Smooth muscle cell (in vitro differentiated cells): ENCODE measurements around the gene LUZP4. TPM values are rescaled to one million over a fixed set of nuclear protein-coding genes. Genes with fewer than 3 reads are reported as not detected.

Source experiments
- DNase-seq: peaks from one replicate; lab custom pipeline; 2025; ENCODE audit not compliant: unreplicated experiment; lab: John Stamatoyannopoulos, UW
- H2AFZ ChIP-seq: fragments of 200-600 bp; sonication (generic); 2 replicates; pipeline ENCODE4 v1.6.0; 2016; ENCODE audit warnings: antibody characterized with exemption, low read depth, mild to moderate bottlenecking
- H3F3A ChIP-seq: fragments of 200-600 bp; sonication (generic); 2 replicates; pipeline ENCODE4 v1.6.0; 2017; ENCODE audit warnings: antibody characterized with exemption, low read depth
- H3K27ac ChIP-seq: fragments of 200-600 bp; sonication (generic); 2 replicates; pipeline ENCODE4 v1.5.1; 2016; ENCODE audit warnings: low read depth, mild to moderate bottlenecking
- H3K27me3 ChIP-seq: fragments of 200-600 bp; sonication (generic); 2 replicates; pipeline ENCODE4 v1.6.1; 2016; ENCODE audit warnings: low read depth, mild to moderate bottlenecking
- H3K36me3 ChIP-seq: fragments of 200-600 bp; sonication (generic); 2 replicates; pipeline ENCODE4 v1.5.1; 2016; ENCODE audit warnings: low read depth
- H3K4me1 ChIP-seq: fragments of 200-600 bp; sonication (generic); 2 replicates; pipeline ENCODE4 v1.5.1; 2016; ENCODE audit warnings: low read depth
- H3K4me2 ChIP-seq: fragments of 200-600 bp; sonication (generic); 2 replicates; pipeline ENCODE4 v1.6.0; 2016; ENCODE audit warnings: mild to moderate bottlenecking
- H3K4me3 ChIP-seq: fragments of 200-600 bp; sonication (generic); 2 replicates; pipeline ENCODE4 v1.5.1; 2016; ENCODE audit warnings: mild to moderate bottlenecking
- H3K79me2 ChIP-seq: fragments of 200-600 bp; sonication (generic); 2 replicates; pipeline ENCODE4 v1.6.0; 2016; ENCODE audit warnings: low read depth, mild to moderate bottlenecking
- H3K9ac ChIP-seq: fragments of 200-600 bp; sonication (generic); 2 replicates; pipeline ENCODE4 v1.6.0; 2016; ENCODE audit warnings: low read depth
- H3K9me3 ChIP-seq: fragments of 200-600 bp; sonication (generic); replicated peaks from 2 replicates; pipeline ENCODE4 v1.5.1; 2016; ENCODE audit warnings: low read depth
- H4K20me1 ChIP-seq: fragments of 200-600 bp; sonication (generic); 2 replicates; pipeline ENCODE4 v1.6.0; 2016; ENCODE audit warnings: low read depth
- WGBS: methylation state at CpG from one replicate; pipeline ENCODE4 v1.1.7; 2016; ENCODE audit warnings: low lambda C conversion rate; 5-methylcytosine and 5-hydroxymethylcytosine counted together
- polyA plus RNA-seq: library from polyadenylated mRNA; unstranded; fragments of >200 nt; fragmentation: Nextera tagmentation; extraction: Ambion mirVana; gene quantifications from 2 replicates; pipeline ENCODE4 v1.2.1, GENCODE V29; 2016
- total RNA-seq: library from RNA; depleted of rRNA; stranded (reverse); fragments of >200 nt; gene quantifications from 2 replicates; pipeline ENCODE4 v1.2.3, GENCODE V29; 2014
- TF ChIP-seq, protein P1 (sequence below): fragments of 200-600 bp; sonication (generic); IDR thresholded peaks from 2 replicates; pipeline ENCODE4 v1.5.1; 2017; ENCODE audit warnings: borderline replicate concordance, mild to moderate bottlenecking, antibody characterized with exemption; ENCODE audit not compliant: insufficient read depth, poor library complexity, severe bottlenecking

The LUZP4 gene, protein sequence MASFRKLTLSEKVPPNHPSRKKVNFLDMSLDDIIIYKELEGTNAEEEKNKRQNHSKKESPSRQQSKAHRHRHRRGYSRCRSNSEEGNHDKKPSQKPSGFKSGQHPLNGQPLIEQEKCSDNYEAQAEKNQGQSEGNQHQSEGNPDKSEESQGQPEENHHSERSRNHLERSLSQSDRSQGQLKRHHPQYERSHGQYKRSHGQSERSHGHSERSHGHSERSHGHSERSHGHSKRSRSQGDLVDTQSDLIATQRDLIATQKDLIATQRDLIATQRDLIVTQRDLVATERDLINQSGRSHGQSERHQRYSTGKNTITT
- not detected in 2 replicates for total RNA-seq
- polyA plus RNA-seq, result not detected in 2 replicates

DNA sequence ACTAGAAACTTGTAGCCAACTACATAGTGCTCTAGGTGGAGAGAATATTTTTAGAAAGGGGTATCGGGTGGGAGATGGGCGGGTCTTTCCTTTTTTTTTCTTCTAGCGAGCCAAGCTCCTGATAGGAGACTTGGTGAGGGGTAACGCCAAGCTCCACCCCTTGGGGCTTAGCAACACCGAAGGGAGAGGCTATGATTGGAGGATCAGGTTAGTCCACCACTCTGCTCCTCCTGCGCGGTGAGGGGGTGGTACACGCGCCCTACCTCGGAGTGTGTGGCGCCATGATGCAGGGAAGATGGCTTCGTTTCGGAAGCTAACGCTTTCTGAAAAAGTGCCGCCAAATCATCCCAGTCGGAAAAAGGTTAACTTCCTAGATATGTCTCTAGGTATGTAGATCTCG is at the start of gene LUZP4:
TSS of gene LUZP4 (plus strand) at position 251 of the 400 bp plus-strand sequence. CDS start at position 296, 45 bp downstream.
- H3K27me3 ChIP-seq, result no peaks in the 10 kb centered on the region
- no peak within 1 kb of the TSS for H3K27ac ChIP-seq
- WGBS, result 96% methylated on average over 17 of the region's 17 CpGs
- H3K9ac ChIP-seq, result no peak within 1 kb of the TSS
- no peaks in the 10 kb centered on the region for H3K4me1 ChIP-seq
- no peaks in the 10 kb centered on the region for H3F3A ChIP-seq
- H3K4me2 ChIP-seq, result no peak within 1 kb of the TSS
- H2AFZ ChIP-seq, result no peak within 1 kb of the TSS
- H3K79me2 ChIP-seq, result no peaks in the 10 kb centered on the region
- no peaks in the 10 kb centered on the region for H3K36me3 ChIP-seq
- H3K9me3 ChIP-seq, result no peaks in the 10 kb centered on the region
- TF ChIP-seq, protein P1, sequence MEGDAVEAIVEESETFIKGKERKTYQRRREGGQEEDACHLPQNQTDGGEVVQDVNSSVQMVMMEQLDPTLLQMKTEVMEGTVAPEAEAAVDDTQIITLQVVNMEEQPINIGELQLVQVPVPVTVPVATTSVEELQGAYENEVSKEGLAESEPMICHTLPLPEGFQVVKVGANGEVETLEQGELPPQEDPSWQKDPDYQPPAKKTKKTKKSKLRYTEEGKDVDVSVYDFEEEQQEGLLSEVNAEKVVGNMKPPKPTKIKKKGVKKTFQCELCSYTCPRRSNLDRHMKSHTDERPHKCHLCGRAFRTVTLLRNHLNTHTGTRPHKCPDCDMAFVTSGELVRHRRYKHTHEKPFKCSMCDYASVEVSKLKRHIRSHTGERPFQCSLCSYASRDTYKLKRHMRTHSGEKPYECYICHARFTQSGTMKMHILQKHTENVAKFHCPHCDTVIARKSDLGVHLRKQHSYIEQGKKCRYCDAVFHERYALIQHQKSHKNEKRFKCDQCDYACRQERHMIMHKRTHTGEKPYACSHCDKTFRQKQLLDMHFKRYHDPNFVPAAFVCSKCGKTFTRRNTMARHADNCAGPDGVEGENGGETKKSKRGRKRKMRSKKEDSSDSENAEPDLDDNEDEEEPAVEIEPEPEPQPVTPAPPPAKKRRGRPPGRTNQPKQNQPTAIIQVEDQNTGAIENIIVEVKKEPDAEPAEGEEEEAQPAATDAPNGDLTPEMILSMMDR, result no peak
- no peak within 1 kb of the TSS for H3K4me3 ChIP-seq
- DNase-seq, result no peak
- H4K20me1 ChIP-seq, result no peaks in the 10 kb centered on the region

- H3K79me2 ChIP-seq, result no peaks in the 10 kb centered on the region
- no peak overlapping the region for H3K4me2 ChIP-seq
- H3K9me3 ChIP-seq, result no peaks in the 10 kb centered on the region
- no peaks in the 10 kb centered on the region for H3F3A ChIP-seq
- no peaks in the 10 kb centered on the region for H3K4me1 ChIP-seq
- H2AFZ ChIP-seq, result no peak overlapping the region
- no peak for DNase-seq
- H3K27me3 ChIP-seq, result no peaks in the 10 kb centered on the region
- no peak overlapping the region for H3K4me3 ChIP-seq
- H3K36me3 ChIP-seq, result no peaks in the 10 kb centered on the region
- 69% methylated on average over 2 of the region's 2 CpGs for WGBS
- no peak overlapping the region for H3K9ac ChIP-seq
- no peak overlapping the region for H3K27ac ChIP-seq
- TF ChIP-seq, protein P1, result no peak
- H4K20me1 ChIP-seq, result no peaks in the 10 kb centered on the region
Measured at GRCh38 chrX:115251458-115252233, 37.9 kb upstream of the LUZP4 start.

GRCh38 chrX:115255003-115255402 is 34.5 kb upstream of the LUZP4 start:
- Histone ChIP-seq H3K79me2 (no peaks in the 10 kb centered on the region), H3F3A (peaks cover 4% of the 10 kb centered on the region), H3K36me3 (no peaks in the 10 kb centered on the region), H2AFZ (no peak overlapping the region), H3K27ac (no peak overlapping the region), H4K20me1 (no peaks in the 10 kb centered on the region), H3K9me3 (no peaks in the 10 kb centered on the region), H3K4me3 (no peak overlapping the region), H3K4me1 (peaks cover 18% of the 10 kb centered on the region), H3K9ac (no peak overlapping the region), H3K4me2 (no peak overlapping the region), H3K27me3 (no peaks in the 10 kb centered on the region)
- WGBS, result 73% methylated on average over 2 of the region's 2 CpGs
- DNase-seq, result no peak
- TF ChIP-seq, protein P1, result no peak
